Left lobe of liver (tissue), 2 donors: ENCODE measurements around the gene VAMP4. TPM values are rescaled to one million over a fixed set of nuclear protein-coding genes. Genes with fewer than 3 reads are reported as not detected.

Source experiments
- ATAC-seq: fragments of 200-7000 bp; cut with Tn5 transposase; one replicate; pipeline ENCODE4 v1.9.1; 2020; ENCODE audit warnings: mild to moderate bottlenecking, moderate library complexity
- DNase-seq: peaks from one replicate; pipeline ENCODE4 v3.0.0-alpha.2; 2020; ENCODE audit warnings: low spot score
- total RNA-seq: library from RNA; stranded (reverse); gene quantifications from one replicate; pipeline ENCODE4 v1.2.1, GENCODE V29; 2021
- donor health status: DM: no; HTN: no; CAD: no; lungs with moderate emphysema.
- donor health status: DM: no; HTN: yes; CAD: no.

The VAMP4 gene
- total RNA-seq, 1 donor from 2014 or later = 8.0 TPM

DNA sequence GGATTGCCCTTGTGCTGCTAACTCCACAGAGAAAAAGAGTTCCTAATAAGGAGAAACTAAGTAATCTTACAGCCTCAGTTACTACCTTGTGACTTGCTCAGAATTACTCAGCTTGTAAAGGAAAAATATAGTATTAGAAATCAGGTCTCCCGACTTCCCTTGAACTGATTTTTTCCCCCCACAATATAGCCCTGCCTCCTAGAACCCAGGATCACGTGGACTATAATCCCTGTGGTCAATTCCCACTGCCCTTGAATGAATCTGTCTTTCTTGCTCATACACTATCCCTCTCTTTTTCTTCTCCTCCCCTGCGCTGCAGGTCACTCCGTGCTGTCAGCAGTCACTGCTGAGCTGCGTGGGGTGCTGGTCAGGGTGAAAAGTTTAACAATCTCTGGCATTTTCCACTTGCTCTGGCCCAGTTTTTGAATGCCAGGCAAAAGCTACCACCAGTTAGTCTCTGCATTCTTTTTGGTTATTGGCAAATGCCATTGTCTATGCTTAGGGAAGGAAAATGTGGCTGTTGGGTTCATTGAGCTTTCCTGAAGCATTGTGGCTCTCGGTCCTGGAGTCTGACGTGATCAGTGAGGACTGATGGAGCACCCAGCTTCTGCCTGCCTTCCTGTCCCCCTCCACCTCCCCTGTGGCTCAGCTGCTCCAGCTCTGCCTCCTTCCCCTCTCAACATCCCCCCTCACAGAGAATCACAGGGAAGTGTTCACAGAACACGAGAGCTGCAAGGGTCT is 87.5 kb downstream of the VAMP4 start:
- peak; percentile 83 for ATAC-seq
- DNase-seq = peak; percentile 74

DNA sequence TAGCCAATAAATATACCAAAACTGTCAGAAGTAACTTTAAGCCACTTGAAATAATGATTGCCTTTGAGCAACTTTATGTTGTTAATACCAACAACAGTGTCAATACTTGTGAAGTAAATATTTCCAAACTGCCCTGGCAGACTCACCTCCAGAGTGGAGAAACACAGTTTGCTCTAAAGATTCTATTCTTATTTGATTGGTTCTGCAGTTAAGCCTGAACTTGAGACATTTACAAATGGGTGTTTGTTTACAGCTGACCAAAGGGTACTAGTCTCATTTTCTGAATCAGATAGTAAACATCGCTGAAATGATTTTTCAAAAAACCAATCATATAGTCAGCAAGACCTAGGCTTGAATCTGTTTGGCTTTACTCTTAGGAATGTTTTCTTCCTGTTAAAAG is 88.1 kb downstream of the VAMP4 start:
- ATAC-seq (peak; percentile 77), DNase-seq (peak; percentile 53)

GRCh38 chr1:171652234-171652822 is 89.5 kb downstream of the VAMP4 start, which contains the start of gene MYOC:
TSS of gene MYOC (minus strand) at chr1:171652688. CDS start at chr1:171652611, 77 bp downstream.
- ATAC-seq (no peak), DNase-seq (no peak)

Other genes with a start within 250 kb of the VAMP4 start
- not detected for gene MYOCOS, start 119.8 kb downstream of the VAMP4 start, total RNA-seq
- not detected for gene MYOC, start 89.4 kb downstream of the VAMP4 start, total RNA-seq
- gene METTL13, start 39.6 kb upstream of the VAMP4 start, total RNA-seq = 14.4 TPM
- 0.40 TPM for gene DNM3, start 99.4 kb upstream of the VAMP4 start, total RNA-seq